Esophagus (tissue), 2 donors: Measurements from ENCODE around the gene SLC41A3. TPM values are rescaled to one million over a fixed set of nuclear protein-coding genes. Genes with fewer than 3 reads are reported as not detected.
"Not testable (repeated sequence)": the region's sequence is repeated elsewhere in the genome, so short reads cannot be mapped to it uniquely, and the experiment has no call there.

Experiments
- H3K27ac ChIP-seq, 2 donors: one replicate each; pipeline ENCODE4 v1.5.1; 2013; ENCODE audit warnings: low read depth in 2 of 2, mild to moderate bottlenecking in 2 of 2, inconsistent platforms in 1 of 2, low read length in 1 of 2, moderate library complexity in 1 of 2
- H3K27me3 ChIP-seq, 2 donors: one replicate each; pipeline ENCODE4 v1.6.1; 2013; ENCODE audit warnings: low read length in 2 of 2, control low read depth in 1 of 2, mild to moderate bottlenecking in 1 of 2; ENCODE audit not compliant: insufficient read depth in 2 of 2, control insufficient read depth in 1 of 2
- H3K36me3 ChIP-seq, 2 donors: one replicate each; pipeline ENCODE4 v1.6.1; 2013; ENCODE audit warnings: low read length in 1 of 2; ENCODE audit not compliant: control insufficient read depth in 2 of 2, insufficient read depth in 2 of 2
- H3K4me1 ChIP-seq, 2 donors: one replicate each; pipeline ENCODE4 v1.6.1; 2013; ENCODE audit warnings: low read length in 1 of 2; ENCODE audit not compliant: control insufficient read depth in 2 of 2, insufficient read depth in 2 of 2
- H3K4me3 ChIP-seq, 2 donors: one replicate each; pipeline ENCODE4 v1.5.1; 2013; ENCODE audit warnings: low read length in 2 of 2, mild to moderate bottlenecking in 2 of 2, low read depth in 1 of 2, moderate library complexity in 1 of 2
- H3K9me3 ChIP-seq, 2 donors: one replicate each; pipeline ENCODE4 v1.6.1; 2013; ENCODE audit warnings: mild to moderate bottlenecking in 2 of 2, low read depth in 1 of 2, low read length in 1 of 2, moderate library complexity in 1 of 2; ENCODE audit not compliant: control insufficient read depth in 2 of 2, insufficient read depth in 1 of 2
- WGBS, 2 donors: extraction: QIAGEN DNeasy Blood & Tissue Kit; methylation state at CpG; one replicate each; pipeline ENCODE4 v1.1.7; 2013; 5-methylcytosine and 5-hydroxymethylcytosine counted together
- polyA plus RNA-seq, 2 donors: library from polyadenylated mRNA; stranded (reverse); fragments of 200-250 nt; gene quantifications; one replicate each; pipeline ENCODE4 v1.2.3, GENCODE V29; 2013
- donor health status: healthy with polysubstance abuse.
- donor health status: Bipolar disorder and iron deficiency.

The SLC41A3 gene
- polyA plus RNA-seq, 2 donors: 9.0 to 17.5 TPM

DNA sequence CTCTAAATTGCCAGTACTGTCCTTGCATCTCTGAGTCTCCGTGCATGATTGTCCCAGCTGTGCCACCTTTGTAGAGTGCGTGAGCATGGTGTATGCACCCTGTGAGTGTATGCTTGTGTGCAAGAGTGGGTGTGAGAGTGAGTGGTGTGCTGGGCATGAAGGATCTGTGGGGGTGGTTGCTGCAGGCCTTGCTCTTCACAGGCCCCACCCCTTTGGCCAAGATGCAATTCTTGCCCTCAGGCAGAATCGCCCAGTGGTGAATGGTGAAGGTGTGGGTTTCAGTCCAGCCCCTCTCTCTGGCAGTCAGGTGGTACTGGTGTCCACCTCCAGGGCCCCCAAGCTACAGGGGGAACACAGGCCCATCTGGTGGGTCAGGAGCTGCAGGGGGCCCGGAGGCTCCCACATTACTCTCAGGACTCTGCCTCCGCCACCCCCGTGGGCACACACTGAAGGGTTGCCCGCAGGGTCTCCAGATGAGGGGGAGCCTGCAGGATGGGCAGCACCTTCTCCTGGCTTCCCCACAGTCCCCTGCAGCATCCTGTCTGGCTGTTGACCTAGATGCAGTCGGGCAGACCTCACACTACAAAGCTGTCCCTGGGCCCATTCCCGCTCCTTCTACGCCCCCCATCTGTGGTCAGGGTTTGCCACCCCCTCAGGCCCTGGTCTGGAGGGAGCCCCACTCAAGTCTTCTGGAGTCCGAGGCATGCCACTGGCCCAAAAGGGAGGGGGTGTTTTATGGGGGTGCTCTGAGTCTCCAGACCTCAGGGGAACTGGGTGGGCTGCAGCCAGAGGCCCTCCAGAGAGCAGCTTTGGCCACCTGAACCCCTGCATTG is 123.3 kb downstream of the SLC41A3 start:
- Histone ChIP-seq H3K27ac (no peak overlapping the region), H3K36me3 (no peaks in the 10 kb centered on the region), H3K4me1 (no peaks in the 10 kb centered on the region), H3K27me3 (no peaks in the 10 kb centered on the region), H3K9me3 (no peaks in the 10 kb centered on the region), H3K4me3 (no peak overlapping the region)
- 80 to 86% methylated on average over 7 to 11 of the region's 11 CpGs for WGBS, 2 donors

DNA sequence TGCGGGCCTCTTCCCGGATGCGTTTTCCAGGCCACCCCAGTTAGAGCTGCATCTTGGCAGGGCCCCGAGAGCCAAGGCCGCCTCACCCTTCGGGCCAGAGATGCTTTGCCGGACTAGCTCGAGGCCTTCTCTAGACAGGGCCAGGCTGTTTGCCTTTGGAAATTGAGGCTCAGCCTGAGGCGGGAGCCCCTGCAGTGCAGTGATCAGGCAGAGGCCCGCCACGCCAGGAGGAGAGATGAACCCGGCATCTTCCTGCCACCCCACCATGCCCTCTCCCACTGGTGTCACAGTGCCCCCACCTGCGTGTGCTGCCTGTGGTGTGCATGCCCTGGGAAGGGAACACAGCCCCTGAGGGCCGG is 123.9 kb downstream of the SLC41A3 start:
- WGBS, 2 donors: 91 to 92% methylated on average over 14 of the region's 14 CpGs
- H3K27ac ChIP-seq: no peak overlapping the region
- H3K4me1 ChIP-seq: no peaks in the 10 kb centered on the region

DNA sequence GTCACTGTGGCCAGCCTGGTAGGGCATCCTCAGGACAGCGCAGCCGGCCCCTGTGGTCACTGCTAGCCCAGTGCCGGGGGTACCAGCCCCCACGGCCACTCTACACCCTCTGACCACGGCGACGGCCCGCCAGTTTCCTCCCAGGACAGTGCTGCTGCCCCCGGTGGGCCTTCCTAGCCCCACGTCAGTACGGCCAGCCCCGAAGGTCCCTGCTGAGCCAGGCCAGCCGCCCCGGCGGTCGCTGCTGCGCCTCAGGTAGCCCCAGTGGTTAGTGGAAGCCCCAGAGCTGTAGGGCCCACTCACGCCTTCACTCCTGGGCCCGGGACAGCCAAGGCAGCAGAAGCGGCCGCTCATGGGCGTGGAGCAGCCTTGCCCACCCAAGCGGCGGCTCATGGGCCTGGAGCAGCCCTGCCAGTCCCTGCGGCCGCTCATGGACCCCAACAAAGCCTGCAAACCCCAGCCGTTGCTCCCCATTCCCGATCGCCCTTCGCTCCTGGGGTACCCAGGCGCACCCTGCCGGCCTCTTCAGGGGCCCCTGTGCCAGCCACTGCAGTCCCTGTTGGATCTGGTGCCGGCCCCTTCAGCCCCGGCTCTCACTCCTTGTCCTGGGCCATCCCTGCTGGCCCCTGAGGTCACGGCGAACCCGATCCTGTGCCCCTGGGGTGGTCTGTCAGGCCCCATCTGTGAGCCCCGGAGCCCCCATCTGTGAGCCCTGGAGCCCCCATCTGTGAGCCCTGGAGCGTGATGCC is 124.4 kb downstream of the SLC41A3 start:
- no peak overlapping the region for H3K27ac ChIP-seq
- H3K36me3 ChIP-seq: no peaks in the 10 kb centered on the region
- H3K4me3 ChIP-seq: no peak overlapping the region
- 96% methylated on average over 37 to 39 of the region's 39 CpGs for WGBS, 2 donors
- H3K27me3 ChIP-seq: no peaks in the 10 kb centered on the region
- H3K9me3 ChIP-seq: no peaks in the 10 kb centered on the region
- H3K4me1 ChIP-seq: no peaks in the 10 kb centered on the region

More for the DNA sequence above, 123.9 kb downstream of the SLC41A3 start:
- H3K36me3 ChIP-seq: no peaks in the 10 kb centered on the region
- no peaks in the 10 kb centered on the region for H3K9me3 ChIP-seq
- H3K27me3 ChIP-seq: no peaks in the 10 kb centered on the region
- no peak overlapping the region for H3K4me3 ChIP-seq

DNA sequence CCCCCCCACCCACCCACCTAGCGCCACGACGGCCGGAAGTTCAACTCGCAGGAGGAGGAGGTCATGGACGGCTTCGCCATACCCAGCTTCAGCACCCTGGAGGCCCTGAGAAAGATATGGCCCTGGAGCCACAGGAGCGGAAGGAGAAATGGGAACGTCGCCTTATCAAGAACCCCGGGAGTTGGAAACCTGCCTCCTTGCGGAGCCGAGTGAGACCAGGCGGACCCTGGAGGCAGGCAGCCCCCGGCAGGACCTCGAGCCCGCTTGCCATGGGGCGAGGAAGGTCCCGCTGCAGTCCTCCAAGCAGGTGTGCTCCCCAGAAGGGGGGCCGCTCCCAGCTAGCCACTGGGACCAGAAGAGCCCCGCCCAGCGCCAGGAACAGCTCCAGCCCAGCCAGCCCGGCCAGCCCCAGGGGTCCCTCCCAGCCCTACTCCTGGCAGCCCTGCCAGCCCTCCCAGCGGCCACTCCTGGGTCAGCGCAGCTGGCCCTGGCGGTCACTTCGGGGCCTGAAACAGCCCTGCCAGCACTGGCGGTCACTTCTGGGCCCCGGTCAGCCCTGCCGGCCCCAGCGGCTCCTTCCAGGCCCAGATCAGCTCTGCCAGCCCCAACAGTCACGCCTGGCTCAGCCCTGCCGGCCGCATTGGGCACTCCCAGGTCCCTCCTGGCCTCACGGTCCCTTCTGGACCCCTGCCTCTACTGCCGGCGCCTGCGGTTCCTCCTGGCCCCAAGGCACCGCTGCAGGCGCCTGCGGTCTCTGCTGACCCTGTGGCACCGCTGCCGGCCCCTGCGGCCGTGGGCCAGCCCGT is 125.2 kb downstream of the SLC41A3 start:
- Histone ChIP-seq H3K36me3 (no peaks in the 10 kb centered on the region), H3K4me1 (no peaks in the 10 kb centered on the region), H3K27ac (no peak overlapping the region), H3K9me3 (no peaks in the 10 kb centered on the region), H3K4me3 (peak overlapping the region in 1 of 2 donors; percentile 25), H3K27me3 (no peaks in the 10 kb centered on the region)
- 75 to 76% methylated on average over 39 to 46 of the region's 46 CpGs for WGBS, 2 donors

DNA sequence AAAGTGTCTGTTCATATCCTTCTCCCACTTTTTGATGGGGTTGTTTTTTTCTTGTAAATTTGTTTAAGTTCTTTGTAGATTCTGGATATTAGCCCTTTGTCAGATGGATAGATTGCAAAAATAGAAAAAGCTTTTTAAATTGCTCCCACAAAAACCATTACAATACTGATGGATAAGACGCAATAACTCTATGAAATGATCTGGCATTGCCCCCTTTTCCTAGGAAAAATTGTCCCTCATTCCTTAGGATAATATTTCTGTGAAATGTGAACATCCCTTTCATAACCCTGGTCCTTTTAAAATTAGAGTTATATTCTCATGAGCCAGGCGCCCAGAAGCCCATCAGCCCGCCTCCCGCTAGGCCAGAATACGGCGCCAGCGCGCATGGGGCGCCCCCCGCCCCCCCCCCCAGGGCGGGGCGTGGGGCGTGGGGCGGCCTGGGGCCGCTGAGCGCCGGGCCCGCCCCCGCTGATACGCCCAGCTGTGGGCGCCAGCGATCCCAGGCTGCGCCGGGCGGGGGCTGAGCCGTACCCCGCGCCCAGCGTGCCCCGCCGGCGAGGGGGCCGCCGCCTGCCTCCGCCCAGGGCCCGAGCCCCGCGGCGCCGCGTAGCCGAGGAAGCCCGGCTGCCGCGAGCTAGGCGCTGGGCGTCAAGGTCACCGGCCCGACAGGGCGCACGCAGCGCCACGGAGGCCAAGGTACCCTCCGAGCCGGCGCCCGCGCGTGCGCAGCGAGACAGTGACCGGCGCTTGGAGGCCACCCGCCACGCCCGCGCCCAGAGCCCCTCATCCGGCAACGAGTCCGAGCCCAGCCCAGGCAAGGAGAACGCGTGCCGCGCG is 126.0 kb downstream of the SLC41A3 start:
- H3K36me3 ChIP-seq: no peaks in the 10 kb centered on the region
- peak overlapping the region in 1 of 2 donors; percentile 25 for H3K4me3 ChIP-seq
- H3K4me1 ChIP-seq: no peaks in the 10 kb centered on the region
- no peaks in the 10 kb centered on the region for H3K27me3 ChIP-seq
- WGBS, 2 donors: 6 to 12% methylated on average over 50 to 75 of the region's 75 CpGs
- H3K27ac ChIP-seq: no peak overlapping the region
- no peaks in the 10 kb centered on the region for H3K9me3 ChIP-seq

DNA sequence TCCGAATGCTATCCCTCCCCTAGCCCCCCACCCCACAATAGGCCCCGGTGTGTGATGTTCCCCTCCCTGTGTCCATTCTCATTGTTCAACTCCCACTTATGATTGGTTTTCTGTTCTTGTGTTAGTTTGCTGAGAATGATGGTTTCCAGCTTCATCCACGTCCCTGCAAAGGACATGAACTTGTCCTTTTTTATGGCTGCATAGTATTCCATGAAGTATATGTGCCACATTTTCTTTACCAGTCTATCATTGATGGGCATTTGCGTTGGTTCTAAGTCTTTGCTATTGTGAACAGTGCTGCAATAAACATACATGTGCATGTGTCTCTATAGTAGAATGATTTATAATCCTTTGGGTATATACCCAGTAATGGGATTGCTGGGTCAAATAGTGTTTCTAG is 126.9 kb downstream of the SLC41A3 start:
- H3K27me3 ChIP-seq, H3K4me3 ChIP-seq, H3K27ac ChIP-seq, H3K9me3 ChIP-seq, H3K36me3 ChIP-seq, H3K4me1 ChIP-seq: not testable (repeated sequence)
- WGBS, 2 donors: 92 to 96% methylated on average over 4 of the region's 4 CpGs

Other genes starting within 250 kb of the SLC41A3 start
- under 1 TPM in 1 of 2 donors, not detected in 1; 0.06 TPM for gene ROPN1B, start 114.9 kb downstream of the SLC41A3 start, polyA plus RNA-seq
- 1 to 10 TPM; 3.6 to 5.0 TPM for gene ALDH1L1, start 96.5 kb upstream of the SLC41A3 start, polyA plus RNA-seq